Measurements from ENCODE around the gene KAT8. TPM values are rescaled to one million over a fixed set of nuclear protein-coding genes. Genes with fewer than 3 reads are reported as not detected.

The KAT8 gene
- total and polyA plus RNA-seq, 2 of the 13 experiments (the other 11 are each of a cell fraction or from before 2014, with no cell fraction given): 79.0 to 84.2 TPM

DNA sequence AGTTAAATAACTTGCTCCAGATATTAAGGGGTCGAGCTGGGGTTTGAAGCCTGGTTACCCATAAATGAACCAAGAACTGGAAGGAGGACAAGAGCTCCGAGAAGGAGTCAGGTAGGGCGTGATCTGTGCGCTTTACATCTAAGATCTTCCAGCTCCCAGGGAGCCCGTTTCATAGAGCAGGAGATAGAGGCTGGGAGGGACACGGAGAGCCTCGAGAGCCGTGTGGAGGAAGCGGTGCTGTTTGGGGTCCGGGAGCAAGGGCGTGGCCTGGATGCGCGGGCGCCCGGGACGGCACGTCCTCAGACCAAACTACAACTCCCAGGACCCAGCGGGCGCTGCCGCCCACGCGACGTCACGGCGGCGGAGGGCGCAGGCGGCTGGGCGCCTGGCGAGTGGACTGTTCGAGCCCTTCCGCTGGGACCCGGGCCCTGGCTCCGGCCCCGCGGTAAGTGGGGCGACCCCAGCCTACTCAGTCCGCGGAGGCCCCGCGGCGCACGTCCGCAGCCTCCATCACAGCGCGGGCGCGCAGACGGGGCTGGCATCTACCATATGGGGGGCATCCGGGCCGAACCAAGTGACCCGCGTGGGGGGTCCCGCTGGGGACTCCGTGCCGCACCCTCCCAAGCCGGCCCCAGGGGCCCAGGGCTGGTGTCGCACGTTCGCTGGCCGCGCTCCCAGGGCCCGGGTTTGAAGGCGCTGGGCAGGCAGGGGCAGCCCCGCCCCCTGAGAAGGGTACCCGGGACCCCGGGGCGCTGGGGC is 9.2 kb upstream of the KAT8 start, which contains the start of gene BCKDK (continued):
- TF ChIP-seq MZF1 (CRISPR knock-in tag; IDR thresholded peaks at IDR 0.05; ENCODE audit: borderline replicate concordance) (no peak), SAFB2 (CRISPR knock-in tag; IDR thresholded peaks at IDR 0.05; ENCODE audit: borderline replicate concordance, low read depth) (no peak), FOSL1 (CRISPR knock-in tag; IDR thresholded peaks at IDR 0.05; ENCODE audit: borderline replicate concordance) (no peak), ZNF407 (CRISPR knock-in tag; IDR thresholded peaks at IDR 0.05; ENCODE audit: not compliant biosample characterization) (no peak), HIC2 (CRISPR knock-in tag; IDR thresholded peaks at IDR 0.05; ENCODE audit: low read depth) (no peak; the same call in 1 of the 2 replicates), ZNF572 (CRISPR knock-in tag; IDR thresholded peaks at IDR 0.05) (no peak), JUND (CRISPR knock-in tag; IDR thresholded peaks at IDR 0.05) (0 out of 2 replicates have a peak, but pooled peaks have one; percentile 35), SMARCC2 (IDR thresholded peaks at IDR 0.05) (no peak), SKI (IDR thresholded peaks at IDR 0.05; ENCODE audit: partially characterized antibody) (peak; percentile 34), ZFP62 (CRISPR knock-in tag; IDR thresholded peaks at IDR 0.05) (no peak), ZNF616 (CRISPR knock-in tag; IDR thresholded peaks at IDR 0.05; ENCODE audit: low read depth) (0 out of 2 replicates have a peak, but pooled peaks have one; percentile 60), SMAD1 (CRISPR knock-in tag; IDR thresholded peaks at IDR 0.05; ENCODE audit: borderline replicate concordance, low read depth) (peak; percentile 48; the same call in 1 of the 2 replicates), RFXANK (CRISPR knock-in tag; IDR thresholded peaks at IDR 0.05) (no peak)
- TF ChIP-seq, protein P1, sequence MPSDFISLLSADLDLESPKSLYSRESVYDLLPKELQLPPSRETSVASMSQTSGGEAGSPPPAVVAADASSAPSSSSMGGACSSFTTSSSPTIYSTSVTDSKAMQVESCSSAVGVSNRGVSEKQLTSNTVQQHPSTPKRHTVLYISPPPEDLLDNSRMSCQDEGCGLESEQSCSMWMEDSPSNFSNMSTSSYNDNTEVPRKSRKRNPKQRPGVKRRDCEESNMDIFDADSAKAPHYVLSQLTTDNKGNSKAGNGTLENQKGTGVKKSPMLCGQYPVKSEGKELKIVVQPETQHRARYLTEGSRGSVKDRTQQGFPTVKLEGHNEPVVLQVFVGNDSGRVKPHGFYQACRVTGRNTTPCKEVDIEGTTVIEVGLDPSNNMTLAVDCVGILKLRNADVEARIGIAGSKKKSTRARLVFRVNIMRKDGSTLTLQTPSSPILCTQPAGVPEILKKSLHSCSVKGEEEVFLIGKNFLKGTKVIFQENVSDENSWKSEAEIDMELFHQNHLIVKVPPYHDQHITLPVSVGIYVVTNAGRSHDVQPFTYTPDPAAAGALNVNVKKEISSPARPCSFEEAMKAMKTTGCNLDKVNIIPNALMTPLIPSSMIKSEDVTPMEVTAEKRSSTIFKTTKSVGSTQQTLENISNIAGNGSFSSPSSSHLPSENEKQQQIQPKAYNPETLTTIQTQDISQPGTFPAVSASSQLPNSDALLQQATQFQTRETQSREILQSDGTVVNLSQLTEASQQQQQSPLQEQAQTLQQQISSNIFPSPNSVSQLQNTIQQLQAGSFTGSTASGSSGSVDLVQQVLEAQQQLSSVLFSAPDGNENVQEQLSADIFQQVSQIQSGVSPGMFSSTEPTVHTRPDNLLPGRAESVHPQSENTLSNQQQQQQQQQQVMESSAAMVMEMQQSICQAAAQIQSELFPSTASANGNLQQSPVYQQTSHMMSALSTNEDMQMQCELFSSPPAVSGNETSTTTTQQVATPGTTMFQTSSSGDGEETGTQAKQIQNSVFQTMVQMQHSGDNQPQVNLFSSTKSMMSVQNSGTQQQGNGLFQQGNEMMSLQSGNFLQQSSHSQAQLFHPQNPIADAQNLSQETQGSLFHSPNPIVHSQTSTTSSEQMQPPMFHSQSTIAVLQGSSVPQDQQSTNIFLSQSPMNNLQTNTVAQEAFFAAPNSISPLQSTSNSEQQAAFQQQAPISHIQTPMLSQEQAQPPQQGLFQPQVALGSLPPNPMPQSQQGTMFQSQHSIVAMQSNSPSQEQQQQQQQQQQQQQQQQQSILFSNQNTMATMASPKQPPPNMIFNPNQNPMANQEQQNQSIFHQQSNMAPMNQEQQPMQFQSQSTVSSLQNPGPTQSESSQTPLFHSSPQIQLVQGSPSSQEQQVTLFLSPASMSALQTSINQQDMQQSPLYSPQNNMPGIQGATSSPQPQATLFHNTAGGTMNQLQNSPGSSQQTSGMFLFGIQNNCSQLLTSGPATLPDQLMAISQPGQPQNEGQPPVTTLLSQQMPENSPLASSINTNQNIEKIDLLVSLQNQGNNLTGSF (CRISPR knock-in tag; IDR thresholded peaks at IDR 0.05): no peak

All from HepG2 (cell line).